Measurements from ENCODE around the gene HOXA2.

DNA sequence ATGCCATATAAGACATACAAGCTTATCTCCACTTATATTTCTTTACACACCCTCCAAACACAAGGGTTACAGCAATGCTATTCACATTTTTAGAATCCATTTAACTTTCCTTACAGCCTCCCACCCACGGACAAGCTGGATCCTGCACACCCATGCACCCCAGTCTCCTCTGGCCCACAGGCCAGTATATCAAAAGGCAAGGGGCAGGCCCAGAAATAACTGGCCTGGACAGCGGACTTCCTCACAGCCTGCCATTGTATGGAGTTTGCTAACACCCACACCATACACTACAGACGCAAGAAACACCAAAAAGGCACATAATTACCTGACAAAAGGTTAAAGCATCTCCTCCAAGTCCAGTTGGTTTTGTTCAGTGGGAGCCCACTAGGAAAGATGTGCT, 16.1 kb upstream of the HOXA2 start:
- no peak for TF ChIP-seq POLR2A (IDR thresholded peaks at IDR 0.05)
- TF ChIP-seq, protein P1, sequence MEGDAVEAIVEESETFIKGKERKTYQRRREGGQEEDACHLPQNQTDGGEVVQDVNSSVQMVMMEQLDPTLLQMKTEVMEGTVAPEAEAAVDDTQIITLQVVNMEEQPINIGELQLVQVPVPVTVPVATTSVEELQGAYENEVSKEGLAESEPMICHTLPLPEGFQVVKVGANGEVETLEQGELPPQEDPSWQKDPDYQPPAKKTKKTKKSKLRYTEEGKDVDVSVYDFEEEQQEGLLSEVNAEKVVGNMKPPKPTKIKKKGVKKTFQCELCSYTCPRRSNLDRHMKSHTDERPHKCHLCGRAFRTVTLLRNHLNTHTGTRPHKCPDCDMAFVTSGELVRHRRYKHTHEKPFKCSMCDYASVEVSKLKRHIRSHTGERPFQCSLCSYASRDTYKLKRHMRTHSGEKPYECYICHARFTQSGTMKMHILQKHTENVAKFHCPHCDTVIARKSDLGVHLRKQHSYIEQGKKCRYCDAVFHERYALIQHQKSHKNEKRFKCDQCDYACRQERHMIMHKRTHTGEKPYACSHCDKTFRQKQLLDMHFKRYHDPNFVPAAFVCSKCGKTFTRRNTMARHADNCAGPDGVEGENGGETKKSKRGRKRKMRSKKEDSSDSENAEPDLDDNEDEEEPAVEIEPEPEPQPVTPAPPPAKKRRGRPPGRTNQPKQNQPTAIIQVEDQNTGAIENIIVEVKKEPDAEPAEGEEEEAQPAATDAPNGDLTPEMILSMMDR (IDR thresholded peaks at IDR 0.05) = no peak
- no peak for TF ChIP-seq POLR2AphosphoS5 (IDR thresholded peaks at IDR 0.05; ENCODE audit: insufficient read depth in 1 of 2, low read depth in 1 of 2)
